Measurements from ENCODE around the gene FIS1. TPM values are rescaled to one million over a fixed set of nuclear protein-coding genes. Genes with fewer than 3 reads are reported as not detected.
"Not testable (repeated sequence)": the region's sequence is repeated elsewhere in the genome, so short reads cannot be mapped to it uniquely, and the experiment has no call there.

The FIS1 gene
- total RNA-seq, 2 experiments from 2014 or later, result 96.1 to 98.7 TPM

DNA sequence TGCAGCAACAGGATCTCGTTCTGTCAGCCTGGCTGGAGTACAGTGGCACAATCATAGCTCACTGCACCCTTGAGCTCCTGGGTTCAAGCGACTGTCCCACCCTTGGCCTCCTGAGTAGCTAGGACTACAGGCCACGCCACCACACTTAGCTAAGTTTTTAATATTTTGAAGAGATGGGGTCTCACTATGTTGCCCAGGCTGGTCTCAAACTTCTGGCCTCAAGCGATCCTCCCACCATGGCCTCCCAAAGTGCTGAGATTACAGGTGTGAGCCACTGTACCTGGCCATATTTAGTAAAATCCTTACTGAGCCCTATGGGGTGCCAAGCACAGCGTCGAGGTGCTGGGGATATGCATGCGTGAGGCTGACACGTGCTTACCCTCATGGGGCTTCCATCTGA lies 36.0 kb upstream of the FIS1 start:
- CTCF ChIA-PET, result interaction anchor here (0.7 to 3.4 kb wide), 7 partner anchors 10 to 137 kb away, joined by 3 to 72 read pairs (median 5); no protein-coding TSS in a partner anchor
- intact Hi-C loops (cut with micrococcal nuclease), result not testable (repeated sequence)

DNA sequence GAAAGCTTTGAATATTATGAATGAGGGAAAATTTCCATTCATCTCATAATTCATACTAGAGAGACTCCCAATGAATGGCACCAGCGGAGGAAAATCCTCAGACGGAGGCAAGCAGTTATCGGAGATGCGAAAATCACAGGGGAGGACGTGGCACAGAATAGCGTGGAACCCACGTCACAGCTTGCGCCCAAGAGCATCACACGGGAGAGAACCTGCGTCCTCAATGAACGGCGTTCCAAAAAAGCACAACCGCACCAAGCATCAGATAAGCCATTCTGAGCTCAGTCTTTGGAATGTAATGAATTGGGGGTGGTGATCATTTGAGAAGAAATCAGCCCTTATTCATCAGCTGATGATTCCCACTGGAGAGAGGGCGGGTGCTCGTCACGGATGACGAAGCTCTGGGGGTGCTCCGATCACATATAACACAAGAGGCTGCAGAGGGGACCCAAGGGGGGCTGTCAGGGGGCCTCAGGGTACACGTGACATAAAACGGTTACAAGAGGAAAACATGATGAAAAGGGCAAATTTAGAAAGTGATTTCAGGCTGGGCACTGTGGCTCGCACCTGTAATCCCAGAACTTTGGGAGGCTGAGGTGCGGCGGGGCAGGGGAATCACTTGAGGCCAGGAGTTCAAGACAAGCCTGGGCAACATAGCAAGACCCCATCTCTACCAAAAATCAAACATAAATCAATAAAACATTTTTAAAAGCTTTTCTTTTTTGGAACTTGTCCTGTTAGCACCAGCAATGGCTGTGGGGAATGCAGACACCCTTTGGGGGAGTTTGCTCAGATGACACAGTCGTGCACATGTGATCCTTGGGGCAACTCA lies 33.8 kb upstream of the FIS1 start:
- Mint-ChIP-seq H3K27me3 (peaks cover 7% of the 10 kb centered on the region), H3K27ac (no peak overlapping the region), H3K4me3 (no peak overlapping the region), H3K36me3 (no peaks in the 10 kb centered on the region), H3K4me1 (ENCODE audit: low read depth) (peaks cover 6% of the 10 kb centered on the region), H3K9me3 (no peaks in the 10 kb centered on the region)
- ChIA-PET POLR2A (no interaction called here), CTCF (interaction anchor here (1.0 to 2.4 kb wide), 3 partner anchors 12 to 135 kb away, joined by 3 to 11 read pairs (median 4); no protein-coding TSS in a partner anchor)
- intact Hi-C loops (cut with micrococcal nuclease), result no loop called here
- DNase-seq, result no peak

More for the DNA sequence above, 36.0 kb upstream of the FIS1 start:
- POLR2A ChIA-PET; H3K27me3 Mint-ChIP-seq; H3K4me3 Mint-ChIP-seq; DNase-seq; H3K9me3 Mint-ChIP-seq; H3K4me1 Mint-ChIP-seq (ENCODE audit: low read depth); H3K36me3 Mint-ChIP-seq; H3K27ac Mint-ChIP-seq: not testable (repeated sequence)

DNA sequence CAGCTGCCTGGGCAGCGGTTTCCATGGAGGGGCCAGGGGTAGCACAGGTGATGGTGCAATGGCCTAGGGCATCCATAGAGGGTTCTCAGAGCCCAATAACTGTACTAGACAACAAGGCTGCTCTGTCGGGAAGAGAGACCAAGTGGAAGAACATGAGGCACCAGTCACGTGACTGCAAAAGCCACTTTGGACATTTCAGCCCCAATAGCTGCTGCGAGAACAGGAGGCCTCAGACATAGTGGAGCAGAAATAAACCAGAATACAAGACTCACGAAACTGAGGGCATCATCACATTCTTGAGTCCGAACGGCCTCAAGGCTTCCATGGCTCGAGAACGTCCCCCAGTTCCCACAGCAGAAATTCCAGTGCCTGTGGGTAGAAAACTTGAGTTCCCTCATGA lies 32.3 kb upstream of the FIS1 start:
- no peak overlapping the region for H3K4me3 Mint-ChIP-seq
- H3K36me3 Mint-ChIP-seq, result no peaks in the 10 kb centered on the region
- H3K27ac Mint-ChIP-seq, result no peak overlapping the region
- ChIA-PET POLR2A (no interaction called here), CTCF (interaction anchor here (0.9 to 1.5 kb wide), 2 partner anchors 14 to 84 kb away, joined by 3 to 4 read pairs; no protein-coding TSS in a partner anchor)
- H3K4me1 Mint-ChIP-seq (ENCODE audit: low read depth), result no peaks in the 10 kb centered on the region
- H3K27me3 Mint-ChIP-seq, result peaks cover 16% of the 10 kb centered on the region
- DNase-seq, result no peak
- intact Hi-C loops (cut with micrococcal nuclease), result no loop called here
- no peaks in the 10 kb centered on the region for H3K9me3 Mint-ChIP-seq

DNA sequence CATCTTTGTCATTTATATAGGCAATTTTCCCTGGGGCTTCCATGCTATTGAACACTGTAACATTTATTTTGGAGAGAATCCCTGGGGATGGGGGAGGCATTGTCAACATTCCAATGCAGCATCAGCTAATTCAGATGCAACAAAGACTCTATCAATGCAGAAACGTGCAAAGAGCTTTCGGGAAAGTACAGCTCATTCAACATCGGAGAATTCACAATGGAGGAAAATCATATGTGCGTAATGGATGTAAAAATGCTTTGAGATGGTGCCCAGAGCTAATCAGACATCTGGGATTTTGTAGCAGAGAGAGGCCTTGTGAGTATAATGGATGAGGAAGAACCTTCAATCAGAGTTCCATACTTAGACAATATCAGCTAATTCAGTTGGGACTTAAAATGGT lies 28.3 kb upstream of the FIS1 start:
- CTCF ChIA-PET, result interaction anchor here (1.8 to 2.2 kb wide), 2 partner anchors 9 to 29 kb away, joined by 5 to 13 read pairs; no protein-coding TSS in a partner anchor
- intact Hi-C loops (cut with micrococcal nuclease), result no loop called here
- H3K4me3 Mint-ChIP-seq, result no peak overlapping the region
- H3K4me1 Mint-ChIP-seq (ENCODE audit: low read depth), result no peaks in the 10 kb centered on the region
- H3K9me3 Mint-ChIP-seq, result no peaks in the 10 kb centered on the region
- peaks cover 14% of the 10 kb centered on the region for H3K27me3 Mint-ChIP-seq
- POLR2A ChIA-PET, result no interaction called here
- H3K36me3 Mint-ChIP-seq, result no peaks in the 10 kb centered on the region
- H3K27ac Mint-ChIP-seq, result no peak overlapping the region
- DNase-seq, result no peak

DNA sequence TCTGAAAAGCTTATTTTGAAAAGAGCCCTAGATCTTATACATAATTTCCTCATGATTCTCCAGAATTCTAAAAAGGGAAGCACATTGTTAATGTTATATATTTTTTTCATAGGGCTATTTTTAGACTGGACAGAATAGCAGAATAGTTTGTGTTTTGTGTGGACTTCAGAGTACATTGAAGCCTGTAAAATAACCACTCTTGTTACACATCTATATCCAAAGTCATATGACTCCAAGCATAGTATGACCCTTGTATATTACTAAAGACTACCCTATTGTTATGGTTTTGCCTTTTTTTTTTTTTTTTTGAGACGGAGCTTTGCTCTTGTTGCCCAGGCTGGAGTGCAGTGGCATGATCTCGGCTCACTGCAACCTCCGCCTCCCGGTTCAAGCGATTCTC lies 26.1 kb upstream of the FIS1 start:
- DNase-seq, result no peak
- no peak overlapping the region for H3K4me3 Mint-ChIP-seq
- H3K27ac Mint-ChIP-seq, result no peak overlapping the region
- CTCF ChIA-PET, result interaction anchor here (1.2 kb wide), 1 partner anchor 11 kb away, joined by 5 read pairs; no protein-coding TSS in a partner anchor
- intact Hi-C loops (cut with micrococcal nuclease), result no loop called here
- POLR2A ChIA-PET, result no interaction called here
- H3K9me3 Mint-ChIP-seq, result no peaks in the 10 kb centered on the region
- no peaks in the 10 kb centered on the region for H3K4me1 Mint-ChIP-seq (ENCODE audit: low read depth)
- H3K36me3 Mint-ChIP-seq, result no peaks in the 10 kb centered on the region
- H3K27me3 Mint-ChIP-seq, result peaks cover 9% of the 10 kb centered on the region

DNA sequence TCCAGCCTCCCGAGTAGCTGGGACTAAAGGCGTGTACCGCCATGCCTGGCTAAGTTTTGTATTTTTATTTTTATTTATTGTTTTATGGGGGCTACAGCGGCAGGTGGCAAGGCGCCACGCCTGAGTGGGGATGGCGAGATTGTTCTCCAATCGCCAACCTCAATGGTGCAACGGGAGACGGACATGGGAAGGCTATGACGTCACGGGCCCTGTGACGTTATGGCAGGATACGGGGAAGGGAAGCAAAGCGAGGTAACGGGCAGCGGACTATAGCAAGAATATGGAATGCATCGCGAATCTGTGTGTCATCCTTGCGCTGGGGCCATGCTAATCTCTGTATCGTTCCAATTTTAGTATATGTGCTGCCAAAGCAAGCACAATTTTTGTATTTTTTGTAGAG lies 24.8 kb upstream of the FIS1 start:
- no peak for DNase-seq
- CTCF ChIA-PET, result no interaction called here
- H3K27ac Mint-ChIP-seq, result no peak overlapping the region

DNA sequence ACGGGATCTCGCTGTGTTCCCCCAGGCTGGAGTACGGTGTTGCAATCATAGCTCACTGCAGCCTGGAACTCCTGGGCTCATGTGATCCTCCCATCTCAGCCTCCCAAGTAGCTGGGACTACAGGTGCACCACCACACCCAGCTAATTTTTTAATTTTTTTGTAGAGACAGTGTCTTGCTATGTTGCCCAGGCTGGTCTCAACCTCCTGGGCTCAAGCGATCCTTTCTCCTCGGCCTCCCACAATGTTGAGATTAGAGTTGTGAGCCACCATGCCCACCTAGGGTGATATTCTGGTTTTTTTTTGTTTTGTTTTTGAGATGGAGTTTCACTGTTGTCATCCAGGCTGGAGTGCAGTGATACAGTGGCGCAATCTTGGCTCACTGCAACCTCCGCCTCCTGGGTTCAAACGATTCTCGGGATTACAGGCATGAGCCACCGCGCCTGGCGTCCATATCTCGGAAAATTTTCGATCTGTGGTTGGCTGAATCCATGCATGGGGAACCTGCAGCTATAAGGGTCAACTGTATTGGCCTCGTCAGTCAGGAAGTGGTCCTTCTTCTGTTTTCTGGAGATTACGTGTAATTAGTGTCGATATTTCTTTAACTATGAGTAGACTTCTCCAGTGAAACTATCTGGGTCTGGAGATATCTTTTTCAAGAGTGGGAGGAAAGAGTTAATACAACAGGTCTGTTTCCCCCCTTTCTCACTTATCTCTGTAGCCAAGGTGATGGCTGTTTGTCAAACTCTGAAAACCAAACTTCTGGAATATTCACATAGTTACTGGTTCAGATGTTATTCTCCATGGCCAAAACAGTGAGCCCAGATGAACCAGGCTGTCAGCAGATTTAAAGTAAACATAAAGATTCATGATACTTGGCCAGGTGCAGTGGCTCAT lies 21.0 kb upstream of the FIS1 start:
- H3K36me3 Mint-ChIP-seq, result no peaks in the 10 kb centered on the region
- no peak overlapping the region for H3K4me3 Mint-ChIP-seq
- CTCF ChIA-PET, result interaction anchor here (1.4 kb wide), 1 partner anchor 17 kb away, joined by 5 read pairs; no protein-coding TSS in a partner anchor
- peaks cover 5% of the 10 kb centered on the region for H3K27me3 Mint-ChIP-seq
- no peaks in the 10 kb centered on the region for H3K4me1 Mint-ChIP-seq (ENCODE audit: low read depth)
- H3K27ac Mint-ChIP-seq, result no peak overlapping the region
- H3K9me3 Mint-ChIP-seq, result no peaks in the 10 kb centered on the region
- no peak for DNase-seq
- intact Hi-C loops (cut with micrococcal nuclease), result no loop called here
- POLR2A ChIA-PET, result no interaction called here

More for the DNA sequence above, 24.8 kb upstream of the FIS1 start:
- H3K4me3 Mint-ChIP-seq, result no peak overlapping the region
- POLR2A ChIA-PET, result no interaction called here
- peaks cover 11% of the 10 kb centered on the region for H3K27me3 Mint-ChIP-seq
- no peaks in the 10 kb centered on the region for H3K9me3 Mint-ChIP-seq
- intact Hi-C loops (cut with micrococcal nuclease), result no loop called here
- no peaks in the 10 kb centered on the region for H3K4me1 Mint-ChIP-seq (ENCODE audit: low read depth)
- no peaks in the 10 kb centered on the region for H3K36me3 Mint-ChIP-seq

DNA sequence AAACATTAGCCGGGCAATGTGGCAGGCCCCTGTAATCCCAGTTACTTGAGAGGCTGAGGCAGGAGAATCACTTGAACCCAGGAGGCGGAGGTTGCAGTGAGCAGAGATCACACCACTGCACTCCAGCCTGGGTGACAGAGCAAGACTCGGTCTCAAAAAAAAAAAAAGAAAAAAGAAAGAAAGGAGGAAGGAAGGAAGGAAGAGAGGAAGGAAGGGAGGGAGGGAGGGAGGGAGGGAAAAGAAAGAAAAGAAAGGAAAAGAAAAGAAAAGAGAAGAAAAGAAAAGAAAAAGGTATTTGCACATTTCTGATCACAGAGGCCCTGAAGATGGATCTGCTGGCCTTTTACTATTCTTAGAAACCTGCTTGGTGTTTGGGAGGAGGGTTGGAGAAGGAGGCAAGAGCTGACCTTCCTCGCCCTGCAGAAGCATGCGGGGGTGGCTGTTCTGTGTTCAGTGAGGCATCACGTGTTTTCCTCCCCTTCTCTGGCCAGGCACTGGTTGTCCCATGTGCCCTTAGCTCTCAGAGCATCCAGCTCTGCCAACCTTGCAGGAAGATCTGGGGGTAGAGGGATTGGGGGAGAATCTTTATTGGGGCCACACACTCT lies 19.3 kb upstream of the FIS1 start:
- H3K27me3 Mint-ChIP-seq; CTCF ChIA-PET; intact Hi-C loops (cut with micrococcal nuclease); H3K36me3 Mint-ChIP-seq; H3K9me3 Mint-ChIP-seq; H3K4me3 Mint-ChIP-seq; POLR2A ChIA-PET; H3K27ac Mint-ChIP-seq; DNase-seq; H3K4me1 Mint-ChIP-seq (ENCODE audit: low read depth): not testable (repeated sequence)

DNA sequence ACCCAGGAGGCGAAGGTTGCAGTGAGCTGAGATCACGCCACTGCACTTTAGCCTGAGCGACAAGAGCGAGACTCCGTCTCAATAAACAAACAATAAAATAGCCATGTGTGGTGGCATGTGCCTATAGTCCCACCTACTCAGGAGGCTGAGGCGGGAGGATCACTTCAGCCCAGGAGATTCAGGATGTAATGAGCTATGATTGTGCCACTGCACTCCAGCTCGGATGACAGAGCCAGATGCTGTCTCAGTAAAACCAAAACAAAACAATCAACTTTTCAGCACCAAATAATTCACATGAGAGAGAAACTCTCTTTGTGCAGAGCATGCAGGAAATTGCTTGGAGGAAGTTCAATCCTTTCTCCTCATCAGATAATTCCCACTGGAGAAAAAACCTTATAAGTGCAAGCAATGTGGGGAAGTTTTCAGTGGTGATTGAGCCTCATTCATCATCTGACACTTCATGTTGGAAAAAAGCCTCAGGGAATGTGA lies 13.4 kb upstream of the FIS1 start:
- peaks cover 3% of the 10 kb centered on the region for H3K27me3 Mint-ChIP-seq
- no peak for DNase-seq
- ChIA-PET CTCF (interaction anchor here (1.2 to 1.9 kb wide), 2 partner anchors 14 to 66 kb away, joined by 3 to 5 read pairs; no protein-coding TSS in a partner anchor), POLR2A (no interaction called here)
- no peak overlapping the region for H3K4me3 Mint-ChIP-seq
- H3K27ac Mint-ChIP-seq, result no peak overlapping the region
- H3K9me3 Mint-ChIP-seq, result no peaks in the 10 kb centered on the region
- no peaks in the 10 kb centered on the region for H3K36me3 Mint-ChIP-seq
- H3K4me1 Mint-ChIP-seq (ENCODE audit: low read depth), result no peaks in the 10 kb centered on the region
- intact Hi-C loops (cut with micrococcal nuclease), result no loop called here

DNA sequence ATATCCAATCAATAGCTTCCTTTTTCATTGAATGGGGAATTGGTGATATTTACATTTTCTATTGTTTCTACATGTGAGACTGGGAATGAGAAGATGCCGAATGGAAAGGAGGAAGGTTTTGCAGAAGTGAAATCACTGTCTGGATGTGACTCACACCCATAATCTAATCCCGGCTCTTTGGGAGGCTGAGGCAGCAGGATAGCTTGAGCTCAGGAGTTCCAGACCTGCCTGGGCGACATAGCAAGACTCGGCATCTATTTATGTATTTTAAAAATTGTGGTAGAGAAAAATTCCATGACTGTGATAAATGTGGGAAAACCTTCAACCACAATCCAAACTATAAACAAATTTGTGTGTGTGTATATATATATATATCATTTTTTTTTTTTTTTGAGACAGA lies 10.9 kb upstream of the FIS1 start:
- intact Hi-C loops (cut with micrococcal nuclease), result no loop called here
- Mint-ChIP-seq H3K4me3 (no peak overlapping the region), H3K36me3 (peaks cover 7% of the 10 kb centered on the region), H3K9me3 (no peaks in the 10 kb centered on the region), H3K27ac (no peak overlapping the region), H3K27me3 (peaks cover 3% of the 10 kb centered on the region), H3K4me1 (ENCODE audit: low read depth) (peaks cover 9% of the 10 kb centered on the region)
- CTCF ChIA-PET, result interaction anchor here (2.0 to 4.4 kb wide), 4 partner anchors 12 to 112 kb away, joined by 9 to 31 read pairs (median 10); partner anchors contain the start of gene FIS1
- no peak for DNase-seq
- POLR2A ChIA-PET, result no interaction called here

DNA sequence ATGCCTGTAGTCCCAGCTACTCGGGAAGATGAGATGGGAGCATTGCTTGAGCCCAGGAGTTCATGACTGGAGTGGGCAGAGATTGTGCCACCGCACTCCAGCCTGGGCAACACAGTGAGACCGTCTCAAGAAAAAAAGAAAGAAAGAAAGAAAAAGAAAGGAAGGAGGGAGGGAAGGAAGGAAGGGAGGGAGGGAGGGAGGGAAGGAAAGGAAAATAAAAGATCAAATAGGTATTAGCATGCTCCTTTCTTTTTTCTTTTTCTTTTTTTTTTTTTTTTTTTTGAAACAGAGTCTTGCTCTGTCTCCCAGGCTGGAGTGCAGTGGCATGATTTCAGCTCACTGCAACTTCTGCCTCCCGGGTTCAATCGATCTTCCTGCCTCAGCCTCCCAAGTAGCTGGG lies 8.3 kb upstream of the FIS1 start:
- H3K27ac Mint-ChIP-seq, H3K27me3 Mint-ChIP-seq, DNase-seq, H3K36me3 Mint-ChIP-seq, H3K4me3 Mint-ChIP-seq, H3K9me3 Mint-ChIP-seq: not testable (repeated sequence)
- peaks cover 18% of the 10 kb centered on the region for H3K4me1 Mint-ChIP-seq (ENCODE audit: low read depth)
- intact Hi-C loops (cut with micrococcal nuclease), result loop anchor here (5.0 kb wide), 2 partner anchors 39 to 1751 kb away; partner anchors contain the start of genes ZKSCAN5 and ZNF394
- POLR2A ChIA-PET, result interaction anchor here (1.6 to 3.8 kb wide), 2 partner anchors 9 to 36 kb away, joined by 4 to 13 read pairs; partner anchors contain the start of genes PLOD3 and ZNHIT1
- CTCF ChIA-PET, result interaction anchor here (1.3 to 4.4 kb wide), 3 partner anchors 9 to 61 kb away, joined by 5 to 31 read pairs (median 6); partner anchors contain the start of gene FIS1

Measured in activated CD4-positive, alpha-beta memory T cell treated with anti-CD3 and anti-CD28 coated beads for 36 hours (primary cell).